ENCODE data around the gene B3GAT2.

DNA sequence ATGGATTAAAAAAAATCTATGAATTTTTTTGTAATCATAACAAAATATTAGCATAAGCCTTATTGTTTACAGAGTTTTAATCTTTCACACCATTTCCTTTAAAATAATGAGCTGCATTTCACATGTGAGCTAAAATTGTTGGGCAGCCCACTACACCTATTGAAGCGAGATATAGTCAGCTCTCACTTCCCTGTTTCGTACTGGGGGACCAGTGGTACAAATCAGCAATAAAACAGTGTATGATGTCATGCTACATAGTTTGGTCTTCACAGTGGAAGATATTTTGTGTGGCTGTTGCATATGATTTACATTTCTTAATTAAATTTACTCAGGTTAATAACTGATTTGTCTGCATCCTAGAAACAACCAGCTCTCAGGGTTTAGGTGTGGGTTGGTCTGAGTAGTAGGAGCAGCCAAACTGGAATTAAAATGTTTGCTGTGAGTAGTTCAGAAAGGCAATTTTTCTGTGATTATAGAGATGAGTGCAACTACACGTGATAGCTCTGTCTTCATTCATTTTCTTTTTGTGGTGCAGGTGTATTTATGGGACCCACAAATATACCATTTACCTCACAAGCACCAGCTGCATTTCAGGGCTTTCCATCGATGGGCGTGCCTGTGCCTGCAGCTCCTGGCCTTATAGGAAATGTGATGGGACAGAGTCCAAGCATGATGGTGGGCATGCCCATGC lies 99.3 kb downstream of the B3GAT2 start:
- TF ChIP-seq EZH2 (IDR thresholded peaks at IDR 0.05; ENCODE audit: borderline replicate concordance) (no peak), EZH2phosphoT487 (IDR thresholded peaks at IDR 0.05; ENCODE audit: low read depth, severe bottlenecking, unreplicated experiment) (no peak)

Data from hepatocyte (in vitro differentiated cells).